Ishikawa (cell line): ENCODE measurements around the gene MBD3.

Source experiments
- CEBPB ChIP-seq: IDR thresholded peaks from 2 replicates; pipeline ENCODE4 v1.6.1; 2012
- CREB1 ChIP-seq: IDR thresholded peaks from 2 replicates; pipeline ENCODE4 v1.6.1; 2012; ENCODE audit warnings: low read depth
- EGR1 ChIP-seq: IDR thresholded peaks from 2 replicates; pipeline ENCODE4 v1.6.1; 2012
- EP300 ChIP-seq: IDR thresholded peaks from 2 replicates; pipeline ENCODE4 v1.6.1; 2012; ENCODE audit warnings: borderline replicate concordance
- FOXM1 ChIP-seq: IDR thresholded peaks from 2 replicates; pipeline ENCODE4 v1.6.1; 2012; ENCODE audit warnings: low read depth, borderline replicate concordance
- MAX ChIP-seq: IDR thresholded peaks from 2 replicates; pipeline ENCODE4 v1.6.1; 2012
- NFIC ChIP-seq: IDR thresholded peaks from 2 replicates; pipeline ENCODE4 v1.6.1; 2012
- RAD21 ChIP-seq: IDR thresholded peaks from 2 replicates; pipeline ENCODE4 v1.6.1; 2012; ENCODE audit warnings: low read depth
- REST ChIP-seq: IDR thresholded peaks from 2 replicates; pipeline ENCODE4 v1.6.1; 2012; ENCODE audit warnings: low read depth, mild to moderate bottlenecking
- TAF1 ChIP-seq: IDR thresholded peaks from 2 replicates; pipeline ENCODE4 v1.6.1; 2012; ENCODE audit warnings: low read depth, mild to moderate bottlenecking
- TCF12 ChIP-seq: IDR thresholded peaks from 2 replicates; pipeline ENCODE4 v1.6.1; 2012; ENCODE audit warnings: low read depth
- TEAD4 ChIP-seq: IDR thresholded peaks from 2 replicates; pipeline ENCODE4 v1.6.1; 2012
- YY1 ChIP-seq: IDR thresholded peaks from 2 replicates; pipeline ENCODE4 v1.6.1; 2012; ENCODE audit warnings: low read depth
- ZBTB7A ChIP-seq: IDR thresholded peaks from 2 replicates; pipeline ENCODE4 v1.6.1; 2012; ENCODE audit warnings: low read depth
- TF ChIP-seq, protein P1 (sequence below): IDR thresholded peaks from 2 replicates; pipeline ENCODE4 v1.6.1; 2012

MBD3 gene

DNA sequence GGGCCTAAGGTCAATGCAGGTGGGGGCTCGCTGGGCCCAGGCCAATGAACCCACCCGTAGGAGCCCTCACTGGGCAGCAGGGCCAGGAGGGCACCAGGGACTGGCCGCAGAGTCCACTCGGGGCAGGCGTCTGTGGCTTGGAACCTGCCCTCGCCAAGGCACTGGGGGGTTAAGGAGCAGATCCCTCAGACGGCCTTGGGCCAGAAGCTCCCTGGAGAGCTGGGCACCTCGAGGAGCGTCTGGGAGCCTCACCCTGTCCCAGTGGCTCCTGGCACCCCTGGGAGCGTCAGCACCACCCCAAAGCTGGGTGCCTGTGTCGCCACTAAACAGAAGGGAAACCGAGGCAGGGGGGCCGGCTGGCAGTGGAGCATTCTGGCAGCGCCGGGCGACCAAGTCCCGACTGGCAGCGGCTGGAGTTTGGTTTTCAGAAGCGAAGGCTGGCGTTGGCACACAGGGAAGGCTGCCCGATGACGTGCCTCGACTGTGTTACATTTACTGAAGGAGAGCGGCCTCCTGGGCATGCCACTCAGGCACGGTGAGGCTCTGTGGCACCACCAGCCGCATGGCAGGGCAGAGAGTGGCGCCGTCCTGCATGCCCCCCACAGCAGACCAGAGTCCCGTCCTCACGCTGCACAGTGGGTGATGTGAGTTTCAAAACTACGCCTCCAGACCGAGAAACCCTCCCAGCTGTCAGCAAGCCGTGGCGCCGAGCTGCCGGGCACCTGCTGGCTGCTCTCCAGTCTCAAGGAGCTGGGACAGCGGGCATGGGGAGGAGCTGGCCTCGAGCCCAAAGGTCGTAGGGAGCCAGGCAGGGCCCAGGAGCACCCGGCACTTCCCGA lies 15.4 kb downstream of the MBD3 start:
- TF ChIP-seq TCF12 (no peak), ZBTB7A (0 out of 2 replicates have a peak, but pooled peaks have one; percentile 24), CREB1 (no peak), EP300 (no peak)

GRCh38 chr19:1576242-1577089 lies 16.2 kb downstream of the MBD3 start:
- TF ChIP-seq CREB1 (no peak), ZBTB7A (0 out of 2 replicates have a peak, but pooled peaks have one; percentile 18)

DNA sequence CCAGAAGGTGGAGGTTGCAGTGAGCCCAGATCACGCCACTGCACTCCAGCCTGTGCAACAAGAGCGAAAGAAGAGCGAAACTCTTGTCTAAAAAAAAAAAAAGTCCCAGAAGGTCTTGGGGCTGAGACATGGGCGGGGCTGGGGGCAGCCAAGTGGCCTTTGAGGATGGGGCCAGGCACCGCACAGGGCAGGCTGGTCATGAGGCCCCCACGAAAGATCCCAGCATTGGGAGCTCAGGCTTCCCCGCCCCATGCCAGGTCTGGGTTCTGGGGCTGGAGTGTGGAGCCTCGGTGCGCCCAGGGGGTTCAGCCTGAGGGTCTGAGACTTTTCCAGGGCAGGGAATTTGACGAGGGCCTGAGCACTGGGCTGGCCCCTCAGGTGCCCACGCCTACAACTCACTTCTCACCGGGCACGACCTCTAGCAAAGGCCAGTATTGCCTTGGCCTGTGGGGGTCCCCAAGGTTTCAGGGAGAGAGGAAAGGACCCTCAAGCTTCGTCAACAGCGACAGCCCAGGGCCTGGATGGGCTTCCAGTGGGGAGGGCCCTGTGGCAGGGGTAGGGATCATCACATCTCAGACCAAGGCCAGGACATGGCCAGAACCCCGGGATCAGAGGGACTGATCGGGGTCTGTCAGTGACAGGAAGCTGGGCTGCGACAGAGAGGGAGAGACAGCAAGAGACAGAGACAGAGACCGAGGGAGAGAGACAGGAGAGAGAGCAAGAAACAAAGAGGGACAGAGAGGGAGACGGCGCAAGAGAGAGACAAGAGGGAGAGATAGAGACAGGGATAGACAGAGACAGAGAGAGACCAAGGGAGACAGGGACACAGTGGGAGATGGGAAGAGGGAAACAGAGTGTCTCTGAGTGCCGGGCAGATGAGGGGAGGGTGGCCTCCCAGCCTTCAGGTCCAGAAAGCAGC lies 17.1 kb downstream of the MBD3 start:
- TF ChIP-seq MAX (no peak), TAF1 (no peak), ZBTB7A (no peak), EP300 (no peak), CREB1 (no peak), EGR1 (no peak), REST (no peak), FOXM1 (no peak), CEBPB (no peak), NFIC (no peak), YY1 (no peak), TCF12 (no peak), TEAD4 (no peak), RAD21 (no peak)
- TF ChIP-seq, protein P1, sequence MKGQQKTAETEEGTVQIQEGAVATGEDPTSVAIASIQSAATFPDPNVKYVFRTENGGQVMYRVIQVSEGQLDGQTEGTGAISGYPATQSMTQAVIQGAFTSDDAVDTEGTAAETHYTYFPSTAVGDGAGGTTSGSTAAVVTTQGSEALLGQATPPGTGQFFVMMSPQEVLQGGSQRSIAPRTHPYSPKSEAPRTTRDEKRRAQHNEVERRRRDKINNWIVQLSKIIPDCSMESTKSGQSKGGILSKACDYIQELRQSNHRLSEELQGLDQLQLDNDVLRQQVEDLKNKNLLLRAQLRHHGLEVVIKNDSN: no peak

GRCh38 chr19:1574354-1575136 lies 18.1 kb downstream of the MBD3 start:
- TF ChIP-seq FOXM1 (no peak), REST (no peak), RAD21 (no peak), EP300 (no peak), CEBPB (no peak), TCF12 (no peak), TEAD4 (no peak), ZBTB7A (no peak), EGR1 (no peak), MAX (no peak), NFIC (no peak), YY1 (no peak), TAF1 (no peak), CREB1 (no peak)
- TF ChIP-seq, protein P1: no peak
